Fibroblast of skin of right biceps (primary cell): Measurements from ENCODE around the gene OR2D2.
A peak's percentile ranks its signal among the peaks of the same experiment; 100 is the strongest.
"Not testable (repeated sequence)": the region's sequence is repeated elsewhere in the genome, so short reads cannot be mapped to it uniquely, and the experiment has no call there.

Source experiments
- DNase-seq: peaks from one replicate; pipeline ENCODE4 v3.0.0-alpha.2; 2013

Gene OR2D2, protein sequence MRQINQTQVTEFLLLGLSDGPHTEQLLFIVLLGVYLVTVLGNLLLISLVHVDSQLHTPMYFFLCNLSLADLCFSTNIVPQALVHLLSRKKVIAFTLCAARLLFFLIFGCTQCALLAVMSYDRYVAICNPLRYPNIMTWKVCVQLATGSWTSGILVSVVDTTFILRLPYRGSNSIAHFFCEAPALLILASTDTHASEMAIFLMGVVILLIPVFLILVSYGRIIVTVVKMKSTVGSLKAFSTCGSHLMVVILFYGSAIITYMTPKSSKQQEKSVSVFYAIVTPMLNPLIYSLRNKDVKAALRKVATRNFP

DNA sequence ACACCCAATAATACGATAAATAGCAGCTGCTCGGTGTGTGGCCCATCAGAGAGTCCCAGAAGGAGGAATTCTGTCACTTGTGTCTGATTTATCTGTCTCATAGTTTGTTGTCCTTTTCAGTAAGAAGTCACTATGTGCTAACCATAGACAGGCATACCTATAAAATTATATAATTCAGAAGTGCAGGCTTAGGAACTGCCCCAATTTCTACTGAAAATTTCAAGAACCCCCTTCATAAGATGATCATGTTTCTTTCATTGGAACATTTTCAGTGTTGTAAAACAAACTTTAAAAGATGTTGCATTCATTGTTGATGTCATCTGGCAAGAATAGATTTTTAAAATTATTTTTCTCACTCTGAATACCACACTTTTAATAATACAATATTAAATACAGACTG, at the start of gene OR2D2:
Gene OR2D2, minus strand, starts transcription at position 101 of the 400 bp plus-strand sequence. Its CDS starts 0 bp downstream, at position 101.
- no peak for DNase-seq

DNA sequence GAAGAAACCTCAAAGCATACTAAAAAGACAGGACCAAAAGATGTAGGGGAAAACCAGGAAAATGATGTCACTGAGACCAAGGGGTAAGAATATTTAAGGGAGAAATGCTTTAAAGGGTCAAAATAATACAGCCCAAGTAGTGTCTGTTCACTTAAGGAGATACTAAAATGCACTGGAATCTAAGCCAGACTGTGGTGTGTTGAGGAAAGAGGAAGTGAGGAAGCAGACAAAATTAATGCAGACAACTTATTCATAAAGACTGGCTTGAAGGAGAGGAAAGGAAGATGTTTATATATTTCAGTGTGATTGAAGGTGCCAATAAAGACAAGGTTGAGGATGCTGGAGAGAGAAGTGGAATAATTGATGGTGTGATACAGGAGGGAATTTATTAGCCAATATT, 49.7 kb upstream of the OR2D2 start:
- no peak for DNase-seq

DNA sequence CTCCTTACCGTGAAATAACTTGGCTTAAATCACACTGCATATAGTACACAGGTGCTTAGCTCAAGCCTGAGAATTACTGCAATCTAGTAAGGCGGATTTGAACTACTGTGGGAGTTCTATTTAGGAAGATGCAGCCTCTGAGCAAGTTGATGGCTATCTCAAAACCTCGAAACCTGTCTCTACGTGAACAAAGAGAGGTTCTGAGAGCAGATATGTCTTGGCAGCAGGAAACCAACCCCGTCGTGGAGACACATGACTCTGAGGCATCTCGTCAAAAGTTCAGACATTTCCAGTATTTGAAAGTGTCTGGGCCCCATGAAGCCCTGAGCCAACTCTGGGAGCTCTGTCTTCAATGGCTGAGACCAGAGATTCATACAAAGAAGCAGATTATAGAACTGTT, 39.8 kb upstream of the OR2D2 start:
- no peak for DNase-seq

DNA sequence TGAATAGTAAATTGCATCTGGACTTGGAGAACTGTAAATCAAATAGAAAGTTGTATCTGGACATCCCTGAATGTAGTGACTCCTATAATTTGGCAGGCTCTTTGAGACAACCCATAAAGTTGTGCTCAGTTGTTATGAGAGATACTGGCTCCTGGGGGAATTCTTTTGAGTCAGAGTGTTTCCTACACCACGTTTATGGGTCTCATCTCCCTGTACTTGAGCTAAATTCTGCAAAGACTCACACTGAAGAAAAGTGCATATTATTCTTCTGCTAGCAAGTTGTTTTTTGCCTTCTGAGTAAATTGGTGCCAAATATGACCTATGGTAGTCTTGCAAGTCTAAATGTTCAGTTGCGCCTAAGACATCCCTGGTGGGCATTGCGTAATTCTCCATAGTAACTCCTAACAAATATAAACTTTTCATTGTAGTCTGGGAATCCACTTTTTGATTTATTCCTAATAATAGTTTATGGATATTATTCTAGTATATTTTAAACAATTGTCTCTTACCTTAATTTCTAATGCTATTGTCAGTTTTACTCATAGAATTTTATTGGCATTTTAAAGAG, 38.9 kb upstream of the OR2D2 start:
- DNase-seq = peak; percentile 11

DNA sequence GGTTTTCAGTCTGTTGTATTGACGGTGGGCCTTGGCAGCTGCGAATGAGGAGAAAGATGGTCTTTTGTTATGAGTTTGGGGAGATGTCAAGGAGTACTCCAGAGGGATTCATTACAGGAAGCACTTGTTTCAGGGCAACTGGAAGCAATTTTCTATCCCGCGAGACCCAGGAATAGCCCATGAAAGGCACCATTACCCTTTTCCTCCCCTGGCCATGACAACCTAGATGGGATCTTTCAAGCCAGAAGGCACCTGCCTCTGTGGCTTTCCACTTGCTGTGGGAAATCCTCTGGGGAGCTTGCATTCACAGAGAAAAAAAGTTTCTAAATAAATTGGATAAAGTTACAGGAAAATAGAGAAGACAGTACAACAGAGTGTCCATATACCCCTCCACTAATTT, 36.6 kb upstream of the OR2D2 start:
- DNase-seq = no peak

DNA sequence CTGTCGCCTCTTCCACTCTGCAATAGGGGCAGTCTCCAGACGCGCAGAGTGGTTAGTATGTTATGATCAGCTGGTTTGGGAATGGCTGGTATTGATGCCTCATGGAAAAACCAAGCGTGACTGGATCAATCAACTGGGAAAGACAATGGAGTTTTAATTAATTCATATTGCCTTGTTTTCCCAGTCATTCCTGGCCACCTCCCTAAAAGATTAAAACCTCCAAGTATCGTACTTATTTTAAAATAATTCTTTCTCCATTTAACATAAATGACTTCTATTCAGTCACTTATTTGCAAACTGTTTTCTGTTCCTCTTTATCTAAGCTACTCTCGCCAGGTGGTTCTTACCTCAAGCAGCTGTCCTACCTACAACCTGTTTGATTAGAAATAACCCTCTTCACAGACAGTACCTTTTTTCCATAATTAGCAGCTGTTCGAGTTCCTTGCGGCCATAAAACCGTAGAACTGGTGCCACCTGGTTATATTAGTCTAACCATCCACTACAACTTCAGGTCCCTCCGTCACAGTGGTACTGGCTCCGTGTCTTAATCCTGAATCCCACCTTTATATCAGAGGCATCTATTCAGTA, 34.8 kb upstream of the OR2D2 start:
- DNase-seq = no peak

DNA sequence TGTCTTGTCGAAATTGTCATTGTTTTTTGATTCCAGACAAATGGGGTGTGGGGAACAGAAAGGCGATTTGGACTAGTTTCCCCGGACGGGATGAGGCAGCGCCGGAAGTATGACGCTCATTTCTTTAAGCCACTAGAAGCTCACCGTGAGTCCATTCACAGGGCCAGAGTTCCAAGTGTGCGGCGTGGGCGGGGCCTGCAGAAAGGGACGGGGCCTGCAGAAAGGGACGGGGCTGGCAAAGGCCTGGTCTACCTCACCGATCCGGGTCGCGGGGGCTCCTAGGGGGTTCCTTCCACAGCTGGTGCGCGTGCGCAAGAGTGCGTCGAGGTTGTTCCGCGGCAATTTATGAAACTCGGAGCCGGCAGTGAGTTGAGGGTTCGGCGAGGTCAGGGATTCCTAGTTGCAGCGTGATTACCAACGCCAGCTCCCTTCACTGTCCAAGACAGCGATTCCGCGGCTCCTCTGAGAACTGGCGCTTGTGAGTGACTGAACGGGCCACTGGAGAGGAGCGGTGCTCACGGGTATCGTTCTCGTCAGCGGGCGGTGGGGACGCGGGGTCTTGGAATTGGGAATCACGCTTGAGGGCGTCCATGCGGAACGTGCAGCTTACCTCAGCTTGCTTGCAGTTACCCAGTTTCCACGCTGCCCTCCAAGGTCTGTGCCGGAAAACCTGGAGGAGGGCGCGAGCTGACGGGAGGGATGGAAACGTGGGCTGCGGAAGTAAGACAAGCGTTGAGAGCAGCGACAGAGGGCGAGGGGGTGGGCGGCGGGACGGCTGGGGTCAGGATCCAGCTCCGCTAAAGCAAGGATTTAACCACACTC, 34.1 kb upstream of the OR2D2 start, which contains the start of gene ZNF215:
Gene ZNF215, plus strand, starts transcription at position 219 of the 822 bp plus-strand sequence. CDS start 5,847 bp downstream, outside the sequence.
- DNase-seq = peak; percentile 88

DNA sequence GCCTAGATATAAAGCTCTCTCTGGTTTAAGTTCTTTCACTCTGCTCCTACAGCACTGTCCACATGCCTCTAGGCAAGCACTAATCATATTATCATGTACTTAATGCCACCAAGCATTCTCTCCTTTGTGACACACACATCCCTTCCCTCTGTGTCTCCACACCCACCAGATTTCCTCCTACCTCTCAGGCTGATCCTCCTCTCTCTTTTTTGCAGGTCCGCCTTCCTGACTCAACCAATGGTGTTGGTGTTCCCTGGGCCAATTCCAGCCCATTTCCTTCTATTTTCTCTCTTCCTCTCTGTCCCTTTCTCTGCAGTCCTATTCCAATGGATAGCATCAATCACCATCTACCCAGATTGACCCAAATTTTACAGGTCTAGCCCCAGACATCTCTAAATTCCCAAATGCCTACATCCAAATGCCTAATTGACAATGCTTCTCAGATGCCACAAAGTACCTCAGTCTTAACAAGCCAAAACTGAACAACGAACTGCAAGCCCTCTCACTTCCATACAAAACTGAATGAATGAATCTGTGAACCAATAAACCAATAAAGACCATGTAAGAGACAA, 33.4 kb upstream of the OR2D2 start:
- DNase-seq = peak; percentile 26

DNA sequence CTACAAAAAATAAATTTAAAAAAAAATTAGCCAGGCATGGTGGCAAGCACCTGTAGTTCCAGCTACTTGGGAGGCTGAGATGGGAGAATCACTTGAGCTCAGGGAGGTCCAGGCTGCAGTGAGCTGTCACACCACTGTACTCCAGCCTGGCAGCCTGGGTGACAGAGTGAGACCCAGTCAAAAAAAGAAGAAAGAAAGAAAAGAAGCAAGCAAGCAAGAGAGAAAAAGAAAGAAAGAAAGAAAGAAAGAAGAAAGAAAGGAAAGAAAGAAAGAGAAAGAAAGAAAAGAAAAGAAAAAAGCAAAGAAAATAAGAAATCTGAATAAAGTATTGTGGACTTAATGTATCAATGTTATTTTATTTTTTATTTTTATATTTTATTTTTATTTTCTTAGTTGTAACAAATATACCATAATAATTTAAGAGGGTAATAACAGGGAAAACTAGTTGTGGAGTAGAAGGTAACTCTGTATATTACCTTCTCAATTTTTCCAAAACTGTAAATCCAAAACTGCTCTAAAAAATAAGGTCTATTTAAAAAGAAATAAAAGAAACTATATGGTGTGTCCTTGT, 32.8 kb upstream of the OR2D2 start:
- DNase-seq = no peak

DNA sequence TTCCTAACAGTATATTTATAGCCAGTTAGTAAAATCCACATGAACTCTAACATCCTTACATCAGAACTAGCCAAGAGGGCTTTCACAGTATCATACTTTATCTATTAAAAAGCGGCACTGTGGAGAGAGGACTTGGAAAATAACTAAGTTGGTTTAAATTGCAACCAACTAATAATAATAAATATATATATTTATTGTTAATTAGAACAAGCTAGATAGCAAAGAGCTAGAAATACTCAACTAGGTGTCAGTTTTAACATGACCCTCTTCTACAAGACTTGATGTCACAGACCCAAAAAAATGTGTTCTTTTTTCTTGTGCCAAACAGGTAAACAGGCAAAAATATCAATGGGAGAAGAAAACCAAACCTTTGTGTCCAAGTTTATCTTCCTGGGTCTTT, 28.4 kb upstream of the OR2D2 start, which contains the start of gene OR2D3:
Gene OR2D3, plus strand, starts transcription at position 301 of the 400 bp plus-strand sequence. Its CDS starts 0 bp downstream, at position 301.
- DNase-seq = no peak

DNA sequence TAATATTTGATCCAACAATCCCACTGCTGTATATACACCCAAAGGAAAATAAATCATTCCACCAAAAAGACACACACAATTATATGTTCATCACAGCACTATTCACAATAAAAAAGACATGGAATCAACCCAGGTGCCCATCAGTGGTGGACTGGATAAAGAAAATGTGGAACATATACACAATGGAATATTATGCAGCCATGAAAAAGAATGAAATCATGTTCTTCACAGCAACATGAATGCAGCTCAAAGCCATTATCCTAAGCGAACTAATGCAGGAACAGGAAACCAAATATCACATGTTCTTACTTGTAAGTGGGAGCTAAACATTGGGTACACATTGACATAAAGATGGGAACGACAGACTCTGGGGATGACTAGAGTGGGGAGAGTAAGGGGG, 27.4 kb upstream of the OR2D2 start:
- no peak for DNase-seq

DNA sequence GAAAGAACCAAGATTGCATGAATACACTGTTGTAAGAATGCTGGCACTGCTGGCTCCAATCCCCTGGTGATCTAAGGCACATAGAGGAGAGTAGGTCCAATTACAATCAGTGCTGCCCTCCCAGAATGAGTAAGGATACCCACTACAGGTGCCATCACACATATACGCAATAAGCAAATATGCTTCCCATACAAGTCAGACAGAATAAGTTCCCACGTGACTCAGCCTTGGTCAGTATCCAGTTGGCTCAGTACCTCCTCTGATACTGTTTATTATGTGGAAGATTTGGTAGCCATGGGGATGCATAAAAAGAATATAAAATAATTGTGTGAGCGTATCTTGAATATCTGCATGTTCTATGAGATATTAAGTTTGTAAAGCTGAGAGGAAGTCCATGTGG, 19.6 kb upstream of the OR2D2 start:
- DNase-seq = peak; percentile 7

DNA sequence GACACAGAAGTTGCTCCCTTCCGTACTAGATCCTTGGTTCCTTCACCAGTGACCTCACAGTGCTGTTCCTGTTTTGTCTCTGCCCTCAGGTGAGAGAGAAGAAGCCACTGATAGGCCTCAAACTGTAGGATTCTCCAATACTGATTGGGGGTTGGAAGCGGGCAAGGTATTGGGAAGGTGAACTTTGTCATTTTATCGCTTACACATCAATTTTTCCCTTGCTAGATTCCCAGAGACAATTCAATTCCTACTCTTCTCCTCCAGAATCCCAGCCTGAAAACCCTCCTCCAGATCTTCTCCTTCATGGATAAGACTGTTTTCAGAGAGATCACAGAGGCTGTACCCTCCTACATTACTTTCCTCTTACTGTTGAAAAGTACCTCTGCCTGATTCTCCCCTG, 19.1 kb upstream of the OR2D2 start:
- no peak for DNase-seq

DNA sequence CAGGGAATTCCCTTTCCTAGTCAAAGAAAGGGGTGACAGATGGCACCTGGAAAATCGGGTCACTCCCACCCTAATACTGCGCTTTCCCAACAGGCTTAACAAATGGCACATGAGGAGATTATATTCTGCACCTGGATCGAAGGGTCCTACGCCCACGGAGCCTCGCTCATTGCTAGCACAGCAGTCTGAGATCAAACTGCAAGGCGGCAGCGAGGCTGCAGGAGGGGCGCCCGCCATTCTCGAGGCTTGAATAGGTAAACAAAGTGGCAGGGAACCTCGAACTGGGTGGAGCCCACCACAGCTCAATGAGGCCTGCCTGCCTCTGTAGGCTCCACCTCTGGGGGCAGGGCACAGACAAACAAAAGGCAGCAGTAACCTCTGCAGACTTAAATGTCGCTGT, 12.5 kb upstream of the OR2D2 start:
- not testable (repeated sequence) for DNase-seq

DNA sequence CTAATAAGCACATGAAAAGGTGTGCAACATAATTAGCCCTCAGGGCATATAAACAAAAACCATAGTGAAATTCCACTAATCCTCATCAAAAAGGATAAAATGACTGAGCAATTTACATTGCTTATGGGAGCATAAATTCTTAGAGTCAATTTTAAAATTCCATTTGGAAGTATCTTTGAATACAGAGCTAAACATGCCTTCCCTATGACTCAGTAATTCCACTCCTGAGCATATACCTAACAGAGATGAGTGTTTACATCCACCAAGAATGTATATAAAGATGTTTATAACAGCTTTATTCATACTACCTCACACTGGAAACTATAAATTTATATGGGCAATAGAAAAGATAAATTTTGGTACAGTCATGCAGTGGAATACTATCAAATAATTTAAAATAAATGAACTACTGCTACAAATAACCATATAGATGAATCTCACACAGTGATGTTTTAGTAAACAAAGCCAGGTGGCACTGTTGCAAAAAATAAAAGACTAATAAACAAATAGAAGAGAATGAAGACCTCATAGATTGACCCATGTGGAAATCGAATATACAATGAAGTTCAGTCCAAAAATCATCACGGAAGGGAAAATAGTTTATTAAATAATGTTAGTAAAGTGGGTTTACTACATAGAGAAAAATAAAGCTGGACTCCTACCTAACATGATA, 8.2 kb upstream of the OR2D2 start:
- DNase-seq = peak; percentile 10

DNA sequence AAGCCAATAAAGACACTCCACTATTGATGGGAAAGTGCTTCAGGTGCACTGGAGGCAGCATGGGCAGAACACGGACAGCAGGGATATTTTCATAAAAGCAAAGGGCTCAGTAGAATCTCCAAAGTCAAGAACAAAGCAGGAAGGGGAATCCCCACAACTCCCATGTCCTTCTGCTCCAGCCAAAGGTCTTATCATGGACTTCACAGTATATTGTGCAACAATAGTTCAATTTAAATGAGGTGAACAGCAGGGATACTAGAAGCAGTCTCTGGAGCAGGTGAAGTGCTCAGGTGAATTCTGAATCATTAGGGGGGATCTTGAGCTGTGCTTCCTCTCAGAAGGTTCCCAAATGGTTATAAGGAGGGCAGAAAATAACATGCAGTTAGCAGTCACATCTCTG, 6.6 kb upstream of the OR2D2 start:
- DNase-seq = no peak

DNA sequence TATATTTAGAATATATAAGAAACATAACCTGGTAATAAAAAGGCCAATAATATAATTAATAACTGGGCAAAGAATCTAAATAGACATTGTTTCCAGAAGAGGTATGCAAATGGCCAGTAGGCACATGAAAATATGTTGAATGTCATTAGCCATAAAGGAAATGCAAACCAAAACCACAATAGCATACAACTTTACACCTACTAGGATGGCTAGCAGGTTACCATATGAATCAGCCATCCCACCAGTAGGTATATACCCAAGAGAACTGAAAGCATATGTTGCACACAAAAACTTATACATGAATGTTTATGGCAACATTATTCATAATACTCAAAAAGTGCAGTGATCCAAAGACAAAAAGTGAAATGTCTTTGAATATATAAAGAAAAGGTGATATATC, 2.7 kb upstream of the OR2D2 start:
- DNase-seq = no peak

DNA sequence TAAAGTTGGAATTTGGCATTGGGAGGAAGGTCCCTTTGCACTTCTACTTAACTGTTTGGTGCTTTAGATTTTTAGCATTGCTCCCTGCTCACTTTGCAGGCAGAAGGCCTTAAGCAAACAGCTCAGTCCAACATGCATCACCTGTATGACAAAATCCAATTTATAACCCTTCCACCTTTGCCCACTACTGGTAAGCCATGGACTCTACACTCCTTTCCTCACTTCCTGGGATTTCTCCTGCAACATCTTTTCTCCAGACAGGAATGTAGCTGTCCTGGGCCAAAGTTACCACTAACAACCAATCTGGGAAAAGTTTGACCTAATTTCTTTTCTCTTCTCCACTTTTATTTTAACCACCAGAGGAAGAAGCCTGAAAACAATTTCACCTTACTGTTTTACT, 1.8 kb upstream of the OR2D2 start:
- DNase-seq = no peak

DNA sequence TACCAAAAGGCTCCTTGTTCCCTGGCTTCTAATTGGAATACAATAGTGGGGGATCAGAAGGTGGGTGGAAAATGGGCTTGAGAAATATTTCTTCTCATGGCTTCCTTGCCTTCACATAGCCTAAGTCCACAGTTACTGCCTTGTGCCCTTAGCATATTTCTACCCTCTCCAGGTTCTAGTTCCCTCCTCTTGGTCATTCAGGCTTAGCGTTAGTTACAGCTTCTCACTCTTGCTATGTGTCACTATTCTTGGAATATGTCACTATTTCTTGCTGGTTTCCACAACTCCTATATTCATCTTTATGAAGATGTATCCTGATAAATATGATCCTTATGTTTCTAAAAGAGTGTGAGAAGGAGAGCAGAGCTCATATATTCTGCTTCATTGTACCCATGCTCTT, 2.5 kb downstream of the OR2D2 start:
- DNase-seq = no peak

DNA sequence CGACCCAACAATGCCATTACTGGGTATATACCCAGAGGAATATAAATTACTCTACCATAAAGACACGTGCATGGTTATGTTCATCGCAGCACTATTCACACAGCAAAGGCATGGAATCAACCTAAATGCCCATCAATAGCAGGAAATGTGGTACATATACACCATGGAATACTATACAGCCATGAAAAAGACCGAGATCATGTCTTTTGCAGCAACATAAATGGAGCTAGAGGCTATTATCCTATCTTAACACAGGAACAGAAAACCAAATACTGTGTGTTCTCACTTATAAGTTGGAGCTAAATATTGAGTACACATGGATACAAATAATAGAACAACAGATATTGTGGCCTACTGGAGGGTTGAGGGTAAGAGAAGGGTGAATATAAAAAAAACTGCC, 3.5 kb downstream of the OR2D2 start:
- no peak for DNase-seq

DNA sequence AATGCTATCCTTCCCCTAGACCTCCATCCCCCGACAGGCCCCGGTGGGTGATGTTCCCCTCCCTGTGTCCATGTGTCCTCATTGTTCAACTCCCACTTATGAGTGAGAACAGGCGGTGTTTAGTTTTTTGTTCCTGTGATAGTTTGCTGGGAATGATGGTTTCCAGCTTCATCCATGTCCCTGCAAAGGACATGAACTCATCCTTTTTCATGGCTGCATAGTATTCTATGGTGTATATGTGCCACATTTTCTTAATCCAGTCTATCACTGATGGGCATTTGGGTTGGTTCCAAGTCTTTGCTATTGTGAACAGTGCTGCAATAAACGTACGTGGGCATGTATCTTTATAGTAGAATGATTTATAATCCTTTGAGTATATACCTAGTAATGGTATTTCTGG, 4.6 kb downstream of the OR2D2 start:
- DNase-seq = not testable (repeated sequence)

DNA sequence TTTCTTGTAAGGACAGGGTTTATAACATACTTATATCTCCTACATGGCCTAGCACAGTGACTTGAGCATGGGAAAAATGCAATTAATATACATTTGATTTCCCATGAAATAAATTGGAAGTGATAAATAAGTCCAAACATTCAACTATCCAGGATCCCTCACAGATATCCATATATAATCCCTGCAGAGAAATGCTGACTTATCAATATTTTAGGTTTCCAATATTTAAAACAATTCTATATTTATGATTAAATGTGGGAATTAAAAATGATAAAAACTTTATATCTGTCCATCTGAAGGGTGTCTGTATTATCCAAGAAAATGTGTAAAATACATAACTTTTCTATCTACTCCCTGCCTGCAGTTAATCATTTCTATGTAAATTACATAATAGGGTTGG, 9.5 kb downstream of the OR2D2 start:
- DNase-seq = no peak
